Measurements from ENCODE around the gene MTRR. TPM values are rescaled to one million over a fixed set of nuclear protein-coding genes. Genes with fewer than 3 reads are reported as not detected.

Gene MTRR
- total RNA-seq, 1 experiment from 2014 or later, result 52.1 TPM

- DNase-seq (ENCODE audit: low read depth in 1 of 2, low spot score in 2 of 2), result no peak
- no peaks in the 10 kb centered on the region for H3K36me3 ChIP-seq
- no peak overlapping the region for H3K4me3 ChIP-seq
- no peaks in the 10 kb centered on the region for H3K27me3 ChIP-seq (replicated peaks)
- peaks cover 5% of the 10 kb centered on the region; the same call in 1 of the 2 replicates for H3K9me3 ChIP-seq (replicated peaks)
- H3K27ac ChIP-seq, result no peak overlapping the region
- H3K4me1 ChIP-seq (replicated peaks), result no peaks in the 10 kb centered on the region
These were observed 48.5 kb downstream of the MTRR start for GRCh38 chr5:7917130-7918123.

DNA sequence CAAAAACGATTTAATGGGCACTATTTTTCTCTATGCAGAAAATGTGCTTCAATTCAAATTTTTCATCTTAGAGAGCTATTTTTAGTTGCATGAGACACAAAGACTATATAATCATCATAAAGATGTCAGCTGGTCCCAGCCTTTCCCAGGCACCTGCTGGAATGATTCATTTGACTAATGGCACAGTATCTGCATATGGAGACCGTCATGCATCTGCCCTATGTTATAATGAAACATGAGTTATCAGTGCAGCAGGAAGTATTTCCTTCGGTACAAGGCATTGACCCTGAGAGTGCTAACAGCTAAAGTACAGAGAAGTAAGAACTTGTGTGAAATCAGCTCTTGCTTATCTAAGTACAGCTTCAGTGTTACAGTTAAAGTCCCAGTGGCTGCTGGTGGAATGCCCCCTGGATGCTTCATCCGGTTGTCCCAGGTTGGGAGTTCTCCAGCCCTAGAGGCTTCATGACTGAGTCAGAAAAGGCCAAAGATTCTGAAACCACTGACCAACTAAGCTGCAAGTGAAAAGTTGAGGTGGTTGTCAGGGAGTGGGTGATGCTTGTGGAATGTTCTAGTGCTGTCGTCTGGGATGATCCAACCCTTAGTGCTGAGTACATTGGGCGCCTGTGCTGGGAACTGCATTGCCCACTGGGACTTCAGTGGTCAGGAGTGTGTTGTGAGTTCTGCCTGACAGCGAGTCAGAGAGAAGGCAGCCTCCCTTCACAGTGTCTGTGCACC is 57.2 kb downstream of the MTRR start:
- DNase-seq (ENCODE audit: low read depth in 1 of 2, low spot score in 2 of 2), result no peak
- Histone ChIP-seq H3K27ac (no peak overlapping the region), H3K4me3 (no peak overlapping the region), H3K9me3 (replicated peaks) (no peaks in the 10 kb centered on the region), H3K36me3 (no peaks in the 10 kb centered on the region), H3K4me1 (replicated peaks) (no peaks in the 10 kb centered on the region; the same call in 1 of the 2 replicates), H3K27me3 (replicated peaks) (no peaks in the 10 kb centered on the region)

DNA sequence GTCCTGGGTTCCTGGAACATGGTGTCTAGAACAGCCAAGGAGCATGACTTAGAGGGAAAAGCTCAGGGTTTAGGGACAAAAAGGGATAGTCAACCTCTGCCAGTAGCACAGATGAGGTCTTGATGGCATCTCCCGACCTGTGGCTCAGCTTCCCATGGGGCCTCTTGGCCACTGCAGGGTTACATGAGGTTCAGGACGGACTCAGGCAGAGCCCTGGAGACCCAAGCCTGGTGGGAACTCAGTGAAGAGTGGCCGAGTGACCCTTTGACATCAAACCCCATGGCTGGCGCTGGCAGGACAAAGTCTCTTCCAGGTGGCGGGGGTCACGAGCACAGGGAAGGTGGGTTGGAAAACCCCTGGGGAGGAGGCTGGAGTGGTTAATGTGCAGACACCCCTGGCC is 57.8 kb downstream of the MTRR start:
- H3K27ac ChIP-seq, result no peak overlapping the region
- no peaks in the 10 kb centered on the region for H3K9me3 ChIP-seq (replicated peaks)
- H3K27me3 ChIP-seq (replicated peaks), result no peaks in the 10 kb centered on the region
- no peak for DNase-seq (ENCODE audit: low read depth in 1 of 2, low spot score in 2 of 2)
- H3K36me3 ChIP-seq, result no peaks in the 10 kb centered on the region
- no peak overlapping the region for H3K4me3 ChIP-seq
- no peaks in the 10 kb centered on the region; the same call in 1 of the 2 replicates for H3K4me1 ChIP-seq (replicated peaks)

- Histone ChIP-seq H3K27me3 (replicated peaks) (no peaks in the 10 kb centered on the region), H3K27ac (no peak overlapping the region)
- peak in 1 of 2 experiments; percentile 46 for DNase-seq (ENCODE audit: low read depth in 1 of 2, low spot score in 2 of 2)
These were observed 58.8 kb downstream of the MTRR start for GRCh38 chr5:7927466-7928375.

GRCh38 chr5:7930011-7930410 is 61.1 kb downstream of the MTRR start:
- Histone ChIP-seq H3K27ac (no peak overlapping the region), H3K27me3 (replicated peaks) (no peaks in the 10 kb centered on the region), H3K36me3 (no peaks in the 10 kb centered on the region), H3K9me3 (replicated peaks) (no peaks in the 10 kb centered on the region), H3K4me1 (replicated peaks) (no peaks in the 10 kb centered on the region; the same call in 1 of the 2 replicates), H3K4me3 (no peak overlapping the region)
- no peak for DNase-seq (ENCODE audit: low read depth in 1 of 2, low spot score in 2 of 2)

More at GRCh38 chr5:7927466-7928375, 58.8 kb downstream of the MTRR start:
- no peaks in the 10 kb centered on the region; the same call in 1 of the 2 replicates for H3K4me1 ChIP-seq (replicated peaks)
- H3K9me3 ChIP-seq (replicated peaks), result no peaks in the 10 kb centered on the region
- no peaks in the 10 kb centered on the region for H3K36me3 ChIP-seq
- no peak overlapping the region for H3K4me3 ChIP-seq

- H3K4me1 ChIP-seq (replicated peaks), result no peaks in the 10 kb centered on the region
- H3K27ac ChIP-seq, result no peak overlapping the region
- H3K36me3 ChIP-seq, result no peaks in the 10 kb centered on the region
- no peak overlapping the region for H3K4me3 ChIP-seq
- DNase-seq (ENCODE audit: low read depth in 1 of 2, low spot score in 2 of 2), result no peak
- no peaks in the 10 kb centered on the region; the same call in 1 of the 2 replicates for H3K9me3 ChIP-seq (replicated peaks)
- H3K27me3 ChIP-seq (replicated peaks), result 0 out of 2 replicates have a peak, but pooled peaks cover 9% of the 10 kb centered on the region
These were observed 72.7 kb downstream of the MTRR start for GRCh38 chr5:7941692-7942091.

GRCh38 chr5:7947301-7947700 is 78.4 kb downstream of the MTRR start:
- Histone ChIP-seq H3K4me1 (replicated peaks) (no peaks in the 10 kb centered on the region), H3K27me3 (replicated peaks) (no peaks in the 10 kb centered on the region), H3K27ac (no peak overlapping the region), H3K4me3 (no peak overlapping the region), H3K36me3 (no peaks in the 10 kb centered on the region), H3K9me3 (replicated peaks) (no peaks in the 10 kb centered on the region)
- DNase-seq (ENCODE audit: low read depth in 1 of 2, low spot score in 2 of 2), result no peak

Other genes starting within 250 kb of the MTRR start
- gene CFAP90, start 18.0 kb upstream of the MTRR start, total RNA-seq (2014; rRNA removed; shearing (Covaris generic)), result not detected in 2 replicates
- 7.3 and 23.6 TPM in 2 replicates for gene FASTKD3, start 117 bp upstream of the MTRR start, total RNA-seq (2014; rRNA removed; shearing (Covaris generic))